GM19467 (cell line): ENCODE data around the gene NME3.
A peak's percentile ranks its signal among the peaks of the same experiment; 100 is the strongest.

Source experiments
- ATAC-seq: cut with Tn5 transposase; IDR thresholded peaks from one replicate; pipeline ENCODE4 v1.9.1; 2021; ENCODE audit warnings: mild to moderate bottlenecking, moderate library complexity; ENCODE audit not compliant: unreplicated experiment

The NME3 gene

GRCh38 chr16:1781758-1782407 lies 10.5 kb upstream of the NME3 start:
- ATAC-seq: peak; percentile 2

GRCh38 chr16:1781254-1781653 lies 9.9 kb upstream of the NME3 start:
- ATAC-seq: no peak

GRCh38 chr16:1780677-1781072 lies 9.3 kb upstream of the NME3 start:
- ATAC-seq: no peak

- no peak for ATAC-seq
Observed at GRCh38 chr16:1779741-1780676, 8.7 kb upstream of the NME3 start.

GRCh38 chr16:1779234-1779701 lies 7.9 kb upstream of the NME3 start:
- ATAC-seq: no peak

- ATAC-seq: no peak
Observed at GRCh38 chr16:1778200-1779179, 7.1 kb upstream of the NME3 start.

- ATAC-seq: no peak
Observed at GRCh38 chr16:1777375-1778199, 6.2 kb upstream of the NME3 start.

- no peak for ATAC-seq
Observed at GRCh38 chr16:1776991-1777374, 5.6 kb upstream of the NME3 start.

- no peak for ATAC-seq
Observed at GRCh38 chr16:1776672-1776955, 5.3 kb upstream of the NME3 start.

- ATAC-seq: no peak
Observed at GRCh38 chr16:1775846-1776671, 4.7 kb upstream of the NME3 start.

- no peak for ATAC-seq
Observed at GRCh38 chr16:1775006-1775845, 3.9 kb upstream of the NME3 start.

- no peak for ATAC-seq
Observed at GRCh38 chr16:1774448-1774780, 3.1 kb upstream of the NME3 start.

GRCh38 chr16:1773703-1774447 lies 2.5 kb upstream of the NME3 start:
- no peak for ATAC-seq

GRCh38 chr16:1772908-1773702 lies 1.8 kb upstream of the NME3 start, which contains the start of gene MRPS34:
Gene MRPS34 (minus strand): TSS chr16:1773134. CDS start chr16:1773119, 15 bp downstream.
- peak; percentile 44 for ATAC-seq

- peak; percentile 18 for ATAC-seq
Observed at GRCh38 chr16:1772362-1772907, 1.1 kb upstream of the NME3 start, which contains the start of gene EME2. Gene EME2 (plus strand): TSS chr16:1772810. CDS start chr16:1773228, 418 bp downstream.

- no peak for ATAC-seq
Observed at GRCh38 chr16:1771864-1772361, 570 bp upstream of the NME3 start.
